Fibroblast of lung (primary cell): Measurements from ENCODE around the gene TXK.

Experiments
- CTCF ChIP-seq, 2 donors: IDR thresholded peaks in 1 of 2; conservative IDR thresholded peaks in 1 of 2; 1 replicate in 1 of 2; 2 replicates in 1 of 2; pipeline ENCODE4 v1.5.1; 2011 to 2012; ENCODE audit warnings: low read length in 2 of 2, control low read depth in 1 of 2, inconsistent platforms in 1 of 2, low read depth in 1 of 2, mild to moderate bottlenecking in 1 of 2
- EZH2 ChIP-seq: IDR thresholded peaks from 2 replicates; pipeline ENCODE4 v1.5.1; 2012; ENCODE audit warnings: low read length, control low read depth, mild to moderate bottlenecking; ENCODE audit errors: missing control alignments

GRCh38 chr4:48138936-48139335 lies 4.9 kb upstream of the TXK start:
- TF ChIP-seq CTCF (conservative IDR thresholded peaks at IDR 0.05 in 1 of 2, IDR thresholded peaks at IDR 0.05 in 1 of 2; ENCODE audit: low read depth in 1 of 2, low read length in 2 of 2) (no peak), EZH2 (no peak)
